Nephron progenitor cell (in vitro differentiated cells): ENCODE results near the gene ABCG2.
A peak's percentile ranks its signal among the peaks of the same experiment; 100 is the strongest.
"Not testable (repeated sequence)": the region's sequence is repeated elsewhere in the genome, so short reads cannot be mapped to it uniquely, and the experiment has no call there.

Source experiments
- DNase-seq: peaks from one replicate; pipeline ENCODE4 v3.0.0; 2021
- H3K27ac Mint-ChIP-seq: 2 replicates; pipeline ENCODE4 v1.8.0; 2021; ENCODE audit warnings: mild to moderate bottlenecking, moderate library complexity, mixed read lengths
- H3K27me3 Mint-ChIP-seq: 2 replicates; pipeline ENCODE4 v1.8.0; 2021; ENCODE audit warnings: mild to moderate bottlenecking, low read depth, mixed read lengths; ENCODE audit not compliant: poor library complexity
- H3K36me3 Mint-ChIP-seq: 2 replicates; pipeline ENCODE4 v1.8.0; 2021; ENCODE audit warnings: low read depth, mixed read lengths
- H3K4me1 Mint-ChIP-seq: 2 replicates; pipeline ENCODE4 v1.8.0; 2021; ENCODE audit warnings: mixed read lengths
- H3K4me3 Mint-ChIP-seq: 2 replicates; pipeline ENCODE4 v1.8.0; 2021; ENCODE audit warnings: mild to moderate bottlenecking, moderate library complexity, mixed read lengths
- H3K9me3 Mint-ChIP-seq: 2 replicates; pipeline ENCODE4 v1.8.0; 2021; ENCODE audit warnings: mild to moderate bottlenecking, moderate library complexity, mixed read lengths
- CTCF ChIP-seq: fragments of 200-600 bp; sonication (generic); IDR thresholded peaks from 2 replicates; pipeline ENCODE4 v1.5.0; 2021; ENCODE audit warnings: antibody characterized with exemption

Gene ABCG2

GRCh38 chr4:88119943-88120342 lies 38.5 kb downstream of the ABCG2 start:
- DNase-seq: no peak
- peaks cover 57% of the 10 kb centered on the region for H3K36me3 Mint-ChIP-seq
- H3K9me3 Mint-ChIP-seq: peaks cover 67% of the 10 kb centered on the region
- H3K27ac Mint-ChIP-seq: no peak overlapping the region
- no peaks in the 10 kb centered on the region for H3K4me1 Mint-ChIP-seq
- TF ChIP-seq CTCF: no peak
- peaks cover 4% of the 10 kb centered on the region for H3K27me3 Mint-ChIP-seq
- H3K4me3 Mint-ChIP-seq: no peak overlapping the region

GRCh38 chr4:88115587-88115986 lies 42.9 kb downstream of the ABCG2 start:
- peaks cover 23% of the 10 kb centered on the region for H3K36me3 Mint-ChIP-seq
- H3K9me3 Mint-ChIP-seq: peaks cover 29% of the 10 kb centered on the region
- DNase-seq: no peak
- H3K4me1 Mint-ChIP-seq: no peaks in the 10 kb centered on the region
- no peak for TF ChIP-seq CTCF
- no peak overlapping the region for H3K27ac Mint-ChIP-seq
- no peak overlapping the region for H3K4me3 Mint-ChIP-seq
- H3K27me3 Mint-ChIP-seq: peaks cover 8% of the 10 kb centered on the region

- no peak for DNase-seq
- H3K27me3 Mint-ChIP-seq: peaks cover 6% of the 10 kb centered on the region
- no peaks in the 10 kb centered on the region for H3K36me3 Mint-ChIP-seq
- H3K4me3 Mint-ChIP-seq: no peak overlapping the region
- H3K9me3 Mint-ChIP-seq: peaks cover 5% of the 10 kb centered on the region
- TF ChIP-seq CTCF: no peak
- H3K27ac Mint-ChIP-seq: no peak overlapping the region
- peaks cover 9% of the 10 kb centered on the region for H3K4me1 Mint-ChIP-seq
Measured at GRCh38 chr4:88112856-88113255, 45.6 kb downstream of the ABCG2 start.

GRCh38 chr4:88110826-88111225 lies 47.6 kb downstream of the ABCG2 start:
- Mint-ChIP-seq H3K4me1 (peaks cover 10% of the 10 kb centered on the region), H3K27ac (no peak overlapping the region), H3K27me3 (peaks cover 4% of the 10 kb centered on the region)

GRCh38 chr4:88109123-88109881 lies 49.1 kb downstream of the ABCG2 start:
- Mint-ChIP-seq H3K9me3 (no peaks in the 10 kb centered on the region), H3K27ac (peak overlapping the region; percentile 31), H3K36me3 (no peaks in the 10 kb centered on the region), H3K4me3 (no peak overlapping the region), H3K27me3 (peaks cover 4% of the 10 kb centered on the region), H3K4me1 (peaks cover 25% of the 10 kb centered on the region)
- no peak for TF ChIP-seq CTCF
- no peak for DNase-seq

More at GRCh38 chr4:88110826-88111225, 47.6 kb downstream of the ABCG2 start:
- no peak for DNase-seq
- no peaks in the 10 kb centered on the region for H3K36me3 Mint-ChIP-seq
- no peaks in the 10 kb centered on the region for H3K9me3 Mint-ChIP-seq
- no peak overlapping the region for H3K4me3 Mint-ChIP-seq
- no peak for TF ChIP-seq CTCF

- Mint-ChIP-seq H3K4me3 (no peak overlapping the region), H3K27ac (no peak overlapping the region), H3K36me3 (no peaks in the 10 kb centered on the region), H3K4me1 (peaks cover 28% of the 10 kb centered on the region), H3K9me3 (no peaks in the 10 kb centered on the region), H3K27me3 (peaks cover 4% of the 10 kb centered on the region)
- no peak for TF ChIP-seq CTCF
- no peak for DNase-seq
Measured at GRCh38 chr4:88108747-88109122, 49.7 kb downstream of the ABCG2 start.

- not testable (repeated sequence) for H3K27ac Mint-ChIP-seq, H3K27me3 Mint-ChIP-seq, H3K4me3 Mint-ChIP-seq, H3K9me3 Mint-ChIP-seq, DNase-seq, H3K36me3 Mint-ChIP-seq
- H3K4me1 Mint-ChIP-seq: peaks cover 28% of the 10 kb centered on the region
Measured at GRCh38 chr4:88108108-88108465, 50.4 kb downstream of the ABCG2 start.
